CD14-positive monocyte (primary cell): Measurements from ENCODE around the gene UBE2U. TPM values are rescaled to one million over a fixed set of nuclear protein-coding genes. Genes with fewer than 3 reads are reported as not detected.

Experiments
- DNase-seq, 3 donors: peaks; one replicate each; pipeline ENCODE4 v3.0.0-alpha.2; 2011 to 2022
- H2AFZ ChIP-seq: 2 replicates; pipeline ENCODE4 v1.6.0; 2012; ENCODE audit warnings: mild to moderate bottlenecking, low read depth, low read length, inconsistent platforms; ENCODE audit not compliant: insufficient read depth, poor library complexity, severe bottlenecking
- H3K27ac ChIP-seq, 2 donors: 1 replicate in 1 of 2; 2 replicates in 1 of 2; pipeline ENCODE4 v1.5.1; 2012 to 2013; ENCODE audit warnings: low read length in 2 of 2, control low read depth in 1 of 2, inconsistent platforms in 1 of 2, low read depth in 1 of 2, mild to moderate bottlenecking in 1 of 2
- H3K27me3 ChIP-seq, 2 donors: one replicate each; pipeline versions ENCODE4 v1.6.0 to v1.6.1; 2011 to 2013; ENCODE audit warnings: low read length in 2 of 2; ENCODE audit not compliant: control insufficient read depth in 2 of 2, insufficient read depth in 2 of 2
- H3K36me3 ChIP-seq, 2 donors: replicated peaks in 1 of 2; 1 replicate in 1 of 2; 2 replicates in 1 of 2; pipeline versions ENCODE4 v1.5.1 to v1.6.1; 2012 to 2013; ENCODE audit warnings: low read length in 2 of 2, control low read depth in 1 of 2, inconsistent platforms in 1 of 2, mild to moderate bottlenecking in 1 of 2; ENCODE audit not compliant: insufficient read depth in 2 of 2, control insufficient read depth in 1 of 2
- H3K4me1 ChIP-seq, 2 donors: 1 replicate in 1 of 2; 2 replicates in 1 of 2; pipeline versions ENCODE4 v1.5.1 to v1.6.1; 2012 to 2013; ENCODE audit warnings: low read length in 2 of 2, control low read depth in 1 of 2, inconsistent platforms in 1 of 2, mild to moderate bottlenecking in 1 of 2, moderate library complexity in 1 of 2; ENCODE audit not compliant: insufficient read depth in 2 of 2, control insufficient read depth in 1 of 2
- H3K4me2 ChIP-seq: replicated peaks from 2 replicates; pipeline ENCODE3; 2012; ENCODE audit warnings: low read length, moderate library complexity, mild to moderate bottlenecking; ENCODE audit not compliant: poor library complexity, severe bottlenecking; ENCODE audit errors: extremely low read depth
- H3K4me3 ChIP-seq, 3 experiments: fragments of 200-600 bp in 1 of 3; sonication (generic) in 1 of 3; replicated peaks in 1 of 3; 1 replicate in 2 of 3; 2 replicates in 1 of 3; pipeline ENCODE4 v1.5.1; 2011 to 2013; ENCODE audit warnings: low read length in 3 of 3, mild to moderate bottlenecking in 3 of 3, control low read depth in 2 of 3, low read depth in 2 of 3, inconsistent platforms in 1 of 3, moderate library complexity in 1 of 3
- H3K79me2 ChIP-seq: 2 replicates; pipeline ENCODE4 v1.6.0; 2012; ENCODE audit warnings: mild to moderate bottlenecking, control low read depth, inconsistent platforms, low read length, moderate library complexity; ENCODE audit not compliant: insufficient read depth
- H3K9ac ChIP-seq: 2 replicates; pipeline ENCODE4 v1.6.0; 2017; ENCODE audit warnings: low read length, mild to moderate bottlenecking; ENCODE audit not compliant: insufficient read depth, poor library complexity, severe bottlenecking
- H3K9me3 ChIP-seq, 2 donors: replicated peaks in 1 of 2; 1 replicate in 1 of 2; 2 replicates in 1 of 2; pipeline versions ENCODE4 v1.5.1 to v1.6.1; 2012 to 2013; ENCODE audit warnings: low read length in 2 of 2, control low read depth in 1 of 2; ENCODE audit not compliant: control insufficient read depth in 1 of 2, insufficient read depth in 1 of 2
- H4K20me1 ChIP-seq: 2 replicates; pipeline ENCODE4 v1.6.0; 2012; ENCODE audit warnings: mild to moderate bottlenecking, low read length, control low read depth, moderate library complexity; ENCODE audit not compliant: insufficient read depth
- H3K27ac Mint-ChIP-seq, 7 donors: one replicate each; pipeline ENCODE4 v1.8.0; 2020; ENCODE audit warnings: mild to moderate bottlenecking in 7 of 7, mixed read lengths in 7 of 7, moderate library complexity in 6 of 7, inconsistent platforms in 2 of 7
- H3K27me3 Mint-ChIP-seq, 3 donors: one replicate each; pipeline ENCODE4 v1.8.0; 2021 to 2022; ENCODE audit warnings: low read depth in 3 of 3, mild to moderate bottlenecking in 3 of 3, mixed read lengths in 3 of 3, moderate library complexity in 3 of 3, inconsistent platforms in 1 of 3
- H3K36me3 Mint-ChIP-seq, 2 donors: one replicate each; pipeline ENCODE4 v1.8.0; 2020; ENCODE audit warnings: mixed read lengths in 2 of 2, inconsistent platforms in 1 of 2, mild to moderate bottlenecking in 1 of 2
- H3K4me1 Mint-ChIP-seq: one replicate; pipeline ENCODE4 v1.8.0; 2020; ENCODE audit warnings: mild to moderate bottlenecking, mixed read lengths
- H3K4me3 Mint-ChIP-seq, 2 donors: one replicate each; pipeline ENCODE4 v1.8.0; 2020; ENCODE audit warnings: mild to moderate bottlenecking in 2 of 2, mixed read lengths in 2 of 2, moderate library complexity in 1 of 2
- H3K9me3 Mint-ChIP-seq, 7 donors: one replicate each; pipeline ENCODE4 v1.8.0; 2020 to 2022; ENCODE audit warnings: mixed read lengths in 7 of 7, mild to moderate bottlenecking in 6 of 7, moderate library complexity in 6 of 7, inconsistent platforms in 2 of 7
- WGBS: methylation state at CpG from one replicate; pipeline ENCODE4 v1.1.5; 2013; ENCODE audit warnings: missing lambda C conversion rate; ENCODE audit not compliant: insufficient coverage; 5-methylcytosine and 5-hydroxymethylcytosine counted together
- intact Hi-C, 2 donors: fragments of 100-400 bp; cut with micrococcal nuclease; formaldehyde crosslinking; loops; one replicate each; pipeline versions ENCODE4 v1.15.0 to v1.15.1; 2023
- polyA plus RNA-seq, 3 donors: library from polyadenylated mRNA; depleted of rRNA in 1 of 3; unstranded in 2 of 3; stranded (reverse) in 1 of 3; fragments of 300-500 nt in 2 of 3; fragments of >200 nt in 1 of 3; fragmentation: Illumina TruSeq in 2 of 3; gene quantifications; 1 replicate in 2 of 3; 2 replicates in 1 of 3; pipeline ENCODE4 v1.2.3, GENCODE V29; 2012 to 2021
- TF ChIP-seq, protein P1 (sequence below): fragments of 200-600 bp; IDR thresholded peaks from one replicate; pipeline ENCODE4 v1.8.0; 2022; ENCODE audit warnings: antibody characterized with exemption, mild to moderate bottlenecking

The UBE2U gene
- polyA plus RNA-seq, 3 donors: not detected

DNA sequence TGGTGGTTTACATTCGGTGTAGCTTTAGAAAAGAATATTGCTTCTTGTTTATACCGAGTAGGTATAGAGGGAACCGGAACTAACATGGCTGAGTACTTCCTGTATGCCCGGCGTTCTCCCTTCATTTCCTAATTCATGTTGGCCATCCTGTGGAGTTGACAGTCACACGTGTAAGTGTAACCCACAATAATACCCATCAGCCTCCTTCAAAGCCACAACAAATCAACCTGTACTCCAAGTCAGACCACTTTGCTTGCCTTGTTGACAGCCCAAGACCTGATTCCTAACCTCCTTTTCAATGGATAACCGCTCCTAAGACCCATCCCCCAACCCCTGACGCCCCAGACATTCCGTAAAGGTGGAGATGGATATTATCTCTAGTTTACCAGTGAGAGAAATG lies 42.1 kb downstream of the UBE2U start:
- H3K36me3 Mint-ChIP-seq: no peaks in the 10 kb centered on the region
- 0% methylated on average over 4 of the region's 9 CpGs for WGBS
- no peaks in the 10 kb centered on the region for H3K79me2 ChIP-seq
- H3K4me3 ChIP-seq: no peak overlapping the region
- H3K9me3 ChIP-seq: no peaks in the 10 kb centered on the region
- no peaks in the 10 kb centered on the region for H3K36me3 ChIP-seq
- H3K4me1 Mint-ChIP-seq: peaks cover 14% of the 10 kb centered on the region
- no peak overlapping the region for H3K27ac ChIP-seq
- peaks cover 0 to 12% (median 7%) of the 10 kb centered on the region in 3 donors for H3K27me3 Mint-ChIP-seq
- TF ChIP-seq, protein P1, sequence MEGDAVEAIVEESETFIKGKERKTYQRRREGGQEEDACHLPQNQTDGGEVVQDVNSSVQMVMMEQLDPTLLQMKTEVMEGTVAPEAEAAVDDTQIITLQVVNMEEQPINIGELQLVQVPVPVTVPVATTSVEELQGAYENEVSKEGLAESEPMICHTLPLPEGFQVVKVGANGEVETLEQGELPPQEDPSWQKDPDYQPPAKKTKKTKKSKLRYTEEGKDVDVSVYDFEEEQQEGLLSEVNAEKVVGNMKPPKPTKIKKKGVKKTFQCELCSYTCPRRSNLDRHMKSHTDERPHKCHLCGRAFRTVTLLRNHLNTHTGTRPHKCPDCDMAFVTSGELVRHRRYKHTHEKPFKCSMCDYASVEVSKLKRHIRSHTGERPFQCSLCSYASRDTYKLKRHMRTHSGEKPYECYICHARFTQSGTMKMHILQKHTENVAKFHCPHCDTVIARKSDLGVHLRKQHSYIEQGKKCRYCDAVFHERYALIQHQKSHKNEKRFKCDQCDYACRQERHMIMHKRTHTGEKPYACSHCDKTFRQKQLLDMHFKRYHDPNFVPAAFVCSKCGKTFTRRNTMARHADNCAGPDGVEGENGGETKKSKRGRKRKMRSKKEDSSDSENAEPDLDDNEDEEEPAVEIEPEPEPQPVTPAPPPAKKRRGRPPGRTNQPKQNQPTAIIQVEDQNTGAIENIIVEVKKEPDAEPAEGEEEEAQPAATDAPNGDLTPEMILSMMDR: no peak
- peak overlapping the region; percentile 47 for H2AFZ ChIP-seq
- H3K27ac Mint-ChIP-seq: no peak overlapping the region
- intact Hi-C loops: loop anchor here (2.0 to 5.0 kb wide), 2 partner anchors 628 to 629 kb away; no protein-coding TSS in a partner anchor
- peak in 1 of 3 donors; percentile 8 for DNase-seq
- H3K4me1 ChIP-seq: peaks cover 6 to 11% of the 10 kb centered on the region in 2 donors
- no peaks in the 10 kb centered on the region for H3K9me3 Mint-ChIP-seq
- no peak overlapping the region for H3K9ac ChIP-seq
- H3K4me3 Mint-ChIP-seq: peak overlapping the region in 1 of 2 donors; percentile 46
- no peaks in the 10 kb centered on the region for H3K27me3 ChIP-seq
- peak overlapping the region; percentile 24 for H3K4me2 ChIP-seq
- H4K20me1 ChIP-seq: no peaks in the 10 kb centered on the region

GRCh38 chr1:64246294-64246917 lies 43.0 kb downstream of the UBE2U start:
- H3K4me1 ChIP-seq: peaks cover 6 to 11% of the 10 kb centered on the region in 2 donors
- no peaks in the 10 kb centered on the region for H4K20me1 ChIP-seq
- H3K27ac ChIP-seq: no peak overlapping the region
- TF ChIP-seq, protein P1: peak; percentile 85
- Mint-ChIP-seq H3K36me3 (no peaks in the 10 kb centered on the region), H3K4me3 (no peak overlapping the region), H3K27ac (no peak overlapping the region), H3K27me3 (peaks cover 0 to 12% (median 7%) of the 10 kb centered on the region in 3 donors), H3K9me3 (no peaks in the 10 kb centered on the region), H3K4me1 (peaks cover 14% of the 10 kb centered on the region)
- H3K27me3 ChIP-seq: no peaks in the 10 kb centered on the region
- WGBS: no CpG with 5 or more reads among the region's 4 CpGs
- no peaks in the 10 kb centered on the region for H3K79me2 ChIP-seq
- no peak overlapping the region for H3K4me2 ChIP-seq
- DNase-seq: peak; percentile 6 to 42 (median 27)
- H3K4me3 ChIP-seq: no peak overlapping the region
- no peaks in the 10 kb centered on the region for H3K36me3 ChIP-seq
- H3K9me3 ChIP-seq: no peaks in the 10 kb centered on the region
- intact Hi-C loops: loop anchor here in 1 of 2 donors (5.0 kb wide), 1 partner anchor 629 kb away; no protein-coding TSS in a partner anchor
- H3K9ac ChIP-seq: no peak overlapping the region
- no peak overlapping the region for H2AFZ ChIP-seq
